Renal pelvis (tissue), 4 donors: ENCODE data around the gene ZFPL1. TPM values are rescaled to one million over a fixed set of nuclear protein-coding genes. Genes with fewer than 3 reads are reported as not detected.

Experiments
- DNase-seq: peaks from one replicate; pipeline ENCODE4 v3.0.0-alpha.2; 2013
- polyA plus RNA-seq, 3 donors: library from polyadenylated mRNA; unstranded; fragments of 120-200 nt; gene quantifications; one replicate each; pipeline ENCODE4 v1.2.1, GENCODE V29; 2013; ENCODE audit not compliant: insufficient read length in 3 of 3

Gene ZFPL1
- polyA plus RNA-seq, 3 donors = 30.4 to 37.1 (median 35.4) TPM

GRCh38 chr11:65127473-65128181 is 43.6 kb downstream of the ZFPL1 start:
- no peak for DNase-seq

GRCh38 chr11:65128182-65129145 is 44.4 kb downstream of the ZFPL1 start:
- no peak for DNase-seq

GRCh38 chr11:65129649-65130441 is 45.8 kb downstream of the ZFPL1 start:
- DNase-seq = no peak

GRCh38 chr11:65130631-65131416 is 46.8 kb downstream of the ZFPL1 start:
- no peak for DNase-seq

GRCh38 chr11:65131417-65131776 is 47.4 kb downstream of the ZFPL1 start:
- DNase-seq = no peak

- no peak for DNase-seq
Measured at GRCh38 chr11:65131895-65132237, 47.8 kb downstream of the ZFPL1 start.

- no peak for DNase-seq
Measured at GRCh38 chr11:65132238-65132987, 48.4 kb downstream of the ZFPL1 start.

GRCh38 chr11:65132988-65133700 is 49.1 kb downstream of the ZFPL1 start:
- DNase-seq = no peak

- no peak for DNase-seq
Measured at GRCh38 chr11:65133724-65134123, 49.7 kb downstream of the ZFPL1 start.

- DNase-seq = peak; percentile 89
Measured at GRCh38 chr11:65134240-65134951, 50.4 kb downstream of the ZFPL1 start, which contains the start of gene SYVN1. SYVN1 (minus strand) TSS chr11:65134519; CDS start chr11:65133601, 918 bp downstream.

- peak; percentile 96 for DNase-seq
Measured at GRCh38 chr11:65134952-65135632, 51.1 kb downstream of the ZFPL1 start.

- no peak for DNase-seq
Measured at GRCh38 chr11:65135633-65136145, 51.7 kb downstream of the ZFPL1 start.

GRCh38 chr11:65136515-65137096 is 52.6 kb downstream of the ZFPL1 start:
- no peak for DNase-seq

Other genes starting within 250 kb of the ZFPL1 start
- 1 to 10 TPM; 6.0 to 8.1 (median 8.0) TPM for gene CDC42BPG, start 239.6 kb upstream of the ZFPL1 start, polyA plus RNA-seq
- gene EHD1, start 205.6 kb upstream of the ZFPL1 start, polyA plus RNA-seq = 10 to 100 TPM; 61.6 to 73.4 (median 68.3) TPM
- 10 to 100 TPM; 21.7 to 24.1 (median 23.3) TPM for gene ATG2A, start 167.0 kb upstream of the ZFPL1 start, polyA plus RNA-seq
- gene PPP2R5B, start 159.5 kb upstream of the ZFPL1 start, polyA plus RNA-seq = 10 to 100 TPM; 14.7 to 18.4 (median 17.7) TPM
- 1 to 10 TPM; 2.0 to 3.7 (median 2.1) TPM for gene GPHA2, start 148.3 kb upstream of the ZFPL1 start, polyA plus RNA-seq
- gene MAJIN, start 112.1 kb upstream of the ZFPL1 start, polyA plus RNA-seq = 1 to 10 TPM; 1.0 to 1.4 (median 1.3) TPM
- 1 to 10 TPM; 3.1 to 3.2 (median 3.1) TPM for gene BATF2, start 87.3 kb upstream of the ZFPL1 start, polyA plus RNA-seq
- 10 to 100 TPM; 62.8 to 73.0 (median 71.0) TPM for gene ARL2, start 70.1 kb upstream of the ZFPL1 start, polyA plus RNA-seq
- gene SNX15, start 56.8 kb upstream of the ZFPL1 start, polyA plus RNA-seq = 10 to 100 TPM; 31.7 to 32.7 (median 32.0) TPM
- 10 to 100 TPM; 14.1 to 18.2 (median 14.6) TPM for gene SAC3D1, start 43.0 kb upstream of the ZFPL1 start, polyA plus RNA-seq
- gene NAALADL1, start 25.7 kb upstream of the ZFPL1 start, polyA plus RNA-seq = 10 to 100 TPM in 2 of 3 donors, 1 to 10 TPM in 1; 8.7 to 13.5 (median 11.3) TPM
- gene CDCA5, start 182 bp upstream of the ZFPL1 start, polyA plus RNA-seq = 10 to 100 TPM; 18.3 to 23.6 (median 22.6) TPM
- gene VPS51, start 12.0 kb downstream of the ZFPL1 start, polyA plus RNA-seq = 100 to 1,000 TPM; 120 to 154 (median 140) TPM
- gene TM7SF2, start 27.6 kb downstream of the ZFPL1 start, polyA plus RNA-seq = 100 to 1,000 TPM in 1 of 3 donors, 10 to 100 TPM in 2; 88.7 to 100 (median 97.5) TPM
- gene ZNHIT2, start 33.5 kb downstream of the ZFPL1 start, polyA plus RNA-seq = 10 to 100 TPM in 1 of 3 donors, 1 to 10 TPM in 2; 7.8 to 12.4 (median 9.9) TPM
- gene FAU, start 37.9 kb downstream of the ZFPL1 start, polyA plus RNA-seq = 100 to 1,000 TPM; 706 to 910 (median 772) TPM
- 10 to 100 TPM; 58.8 to 63.2 (median 63.2) TPM for gene MRPL49, start 38.1 kb downstream of the ZFPL1 start, polyA plus RNA-seq
- gene SYVN1, start 50.3 kb downstream of the ZFPL1 start, polyA plus RNA-seq = 10 to 100 TPM; 48.6 to 51.8 (median 49.6) TPM
- under 1 TPM in 1 of 3 donors, not detected in 2; 0.17 TPM for gene SPDYC, start 86.0 kb downstream of the ZFPL1 start, polyA plus RNA-seq
- 100 to 1,000 TPM; 109 to 112 (median 109) TPM for gene CAPN1, start 97.7 kb downstream of the ZFPL1 start, polyA plus RNA-seq
- 10 to 100 TPM; 27.6 to 35.0 (median 30.3) TPM for gene POLA2, start 177.7 kb downstream of the ZFPL1 start, polyA plus RNA-seq
- gene CDC42EP2, start 230.6 kb downstream of the ZFPL1 start, polyA plus RNA-seq = 10 to 100 TPM; 10.2 to 18.6 (median 12.9) TPM
- 100 to 1,000 TPM in 1 of 3 donors, 10 to 100 TPM in 2; 96.7 to 102 (median 98.0) TPM for gene DPF2, start 249.6 kb downstream of the ZFPL1 start, polyA plus RNA-seq